ENCODE measurements around the gene CCDC40. TPM values are rescaled to one million over a fixed set of nuclear protein-coding genes. Genes with fewer than 3 reads are reported as not detected.

Gene CCDC40
- total and polyA plus RNA-seq, 9 of the 15 experiments (the other 6 are each of a cell fraction or from before 2014, with no cell fraction given) = 0.07 to 0.33 TPM; not detected in 7

GRCh38 chr17:80028030-80028429 is 8.4 kb upstream of the CCDC40 start:
- Histone ChIP-seq H3K27me3 (ENCODE audit: control insufficient read depth in 2 of 2, insufficient read depth in 2 of 2, low read length in 2 of 2) (peaks cover 51 to 92% of the 10 kb centered on the region in 2 experiments), H3K79me2 (ENCODE audit: control insufficient read depth, insufficient read depth, low read length) (no peaks in the 10 kb centered on the region), H3K9me1 (ENCODE audit: control insufficient read depth, insufficient read depth, low read length) (no peaks in the 10 kb centered on the region), H4K20me1 (replicated peaks; ENCODE audit: control insufficient read depth, insufficient read depth, low read length) (peaks cover 5% of the 10 kb centered on the region), H3K36me3 (ENCODE audit: control insufficient read depth, insufficient read depth, low read length) (no peaks in the 10 kb centered on the region; the same call in 2 of the 3 replicates), H2AFZ (ENCODE audit: low read depth, low read length) (no peak overlapping the region), H3K4me3 (no peak overlapping the region), H3K9me3 (replicated peaks; ENCODE audit: control insufficient read depth, insufficient read depth, low read depth, low read length) (no peaks in the 10 kb centered on the region), H3K4me1 (replicated peaks in 1 of 2; ENCODE audit: control insufficient read depth in 2 of 2, insufficient read depth in 2 of 2, low read length in 2 of 2) (peaks cover 0 to 17% of the 10 kb centered on the region in 2 experiments; a peak in 2 of 5 replicates), H3K9ac (ENCODE audit: insufficient read depth in 1 of 2, low read depth in 2 of 2, low read length in 2 of 2) (no peak overlapping the region), H3K4me2 (ENCODE audit: insufficient read depth, low read length) (no peak overlapping the region), H3K27ac (ENCODE audit: extremely low read depth, low read depth, low read length) (no peak overlapping the region)
- no TSS peak for BruUV-seq (replicated peaks)
- DNase-seq (ENCODE audit: extremely low read depth in 1 of 4, low spot score in 3 of 4) (no peak), FAIRE-seq (no peak), ATAC-seq (no peak)
- intact Hi-C loops (cut with micrococcal nuclease) (no loop called here), in situ Hi-C loops (cut with MboI) (no loop called here)
- CTCF ChIA-PET (ENCODE audit: low intra/inter-chr PET ratio) = no interaction called here
- 12% methylated on average over 8 of the region's 10 CpGs for WGBS (ENCODE audit: insufficient coverage, low coverage, missing lambda C conversion rate)
- POLR2A ChIA-PET = no interaction called here
- TF ChIP-seq ZNF57 (CRISPR knock-in tag; IDR thresholded peaks at IDR 0.05) = no peak
- no peak for TF ChIP-seq BRF1 (IDR thresholded peaks at IDR 0.05; ENCODE audit: borderline replicate concordance, extremely low read depth, insufficient read length)
- no peak for TF ChIP-seq FUS (optimal IDR thresholded peaks at IDR 0.05; ENCODE audit: low read depth, low read length)
- TF ChIP-seq, protein P1, sequence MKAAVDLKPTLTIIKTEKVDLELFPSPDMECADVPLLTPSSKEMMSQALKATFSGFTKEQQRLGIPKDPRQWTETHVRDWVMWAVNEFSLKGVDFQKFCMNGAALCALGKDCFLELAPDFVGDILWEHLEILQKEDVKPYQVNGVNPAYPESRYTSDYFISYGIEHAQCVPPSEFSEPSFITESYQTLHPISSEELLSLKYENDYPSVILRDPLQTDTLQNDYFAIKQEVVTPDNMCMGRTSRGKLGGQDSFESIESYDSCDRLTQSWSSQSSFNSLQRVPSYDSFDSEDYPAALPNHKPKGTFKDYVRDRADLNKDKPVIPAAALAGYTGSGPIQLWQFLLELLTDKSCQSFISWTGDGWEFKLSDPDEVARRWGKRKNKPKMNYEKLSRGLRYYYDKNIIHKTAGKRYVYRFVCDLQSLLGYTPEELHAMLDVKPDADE (conservative IDR thresholded peaks at IDR 0.05; ENCODE audit: control insufficient read depth, low read depth, low read length) = no peak
- no peak for TF ChIP-seq SIN3A (IDR thresholded peaks at IDR 0.05; ENCODE audit: borderline replicate concordance in 2 of 2, control insufficient read depth in 1 of 2, low read depth in 2 of 2, low read length in 2 of 2)
- no peak for TF ChIP-seq SMARCE1 (IDR thresholded peaks at IDR 0.05)
- no peak for TF ChIP-seq ZNF280B (CRISPR knock-in tag; IDR thresholded peaks at IDR 0.05)
- TF ChIP-seq MAFK (IDR thresholded peaks at IDR 0.05; ENCODE audit: low read length) = no peak
- TF ChIP-seq TFAM (CRISPR knock-in tag; conservative IDR thresholded peaks at IDR 0.05) = no peak

Measured in K562 (cell line).